Endothelial cell of umbilical vein (primary cell): ENCODE results near the gene ARHGAP22.

Experiments used
- CTCF ChIP-seq, 2 donors: IDR thresholded peaks; 1 replicate in 1 of 2; 2 replicates in 1 of 2; pipeline ENCODE4 v1.5.1; 2011; ENCODE audit warnings: low read length in 2 of 2, mild to moderate bottlenecking in 2 of 2, moderate library complexity in 2 of 2, control low read depth in 1 of 2, inconsistent platforms in 1 of 2, low read depth in 1 of 2; ENCODE audit not compliant: insufficient read depth in 1 of 2; ENCODE audit errors: extremely low read depth in 1 of 2
- POLR2A ChIP-seq: IDR thresholded peaks from 2 replicates; pipeline ENCODE4 v1.6.1; 2012; ENCODE audit warnings: low read depth, mild to moderate bottlenecking, control low read depth, low read length
- POLR2AphosphoS5 ChIP-seq: IDR thresholded peaks from 2 replicates; pipeline ENCODE4 v1.6.1; 2012; ENCODE audit warnings: low read depth, mild to moderate bottlenecking, control low read depth, low read length, moderate library complexity; ENCODE audit not compliant: insufficient read depth
- TF ChIP-seq, protein P1 (sequence below): IDR thresholded peaks from 2 replicates; pipeline ENCODE4 v1.6.1; 2011; ENCODE audit not compliant: insufficient read depth, insufficient read length

GRCh38 chr10:48406658-48407057, 198.2 kb downstream of the ARHGAP22 start:
- TF ChIP-seq, protein P1, sequence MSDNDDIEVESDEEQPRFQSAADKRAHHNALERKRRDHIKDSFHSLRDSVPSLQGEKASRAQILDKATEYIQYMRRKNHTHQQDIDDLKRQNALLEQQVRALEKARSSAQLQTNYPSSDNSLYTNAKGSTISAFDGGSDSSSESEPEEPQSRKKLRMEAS: no peak
- TF ChIP-seq CTCF (IDR thresholded peaks at IDR 0.05; ENCODE audit: extremely low read depth in 1 of 2, insufficient read depth in 1 of 2, low read depth in 1 of 2, low read length in 2 of 2): no peak
- no peak for TF ChIP-seq POLR2A
- TF ChIP-seq POLR2AphosphoS5: no peak
